Body of pancreas (tissue), 4 donors: ENCODE results near the gene MKRN1. TPM values are rescaled to one million over a fixed set of nuclear protein-coding genes. Genes with fewer than 3 reads are reported as not detected.
"Not testable (repeated sequence)": the region's sequence is repeated elsewhere in the genome, so short reads cannot be mapped to it uniquely, and the experiment has no call there.

ENCODE experiments used
- ATAC-seq: fragments of 150-250 bp; one replicate; pipeline ENCODE4 v1.9.1; 2016
- DNase-seq, 4 donors: peaks; one replicate each; pipeline ENCODE4 v3.0.0-alpha.2; 2019
- H3K27ac ChIP-seq, 4 donors: fragments of 200-600 bp; sonication (generic); 1 replicate in 3 of 4; 2 replicates in 1 of 4; pipeline versions ENCODE4 v1.5.1 to v1.6.1; 2016 to 2019; ENCODE audit warnings: mild to moderate bottlenecking in 1 of 4, mixed read lengths in 1 of 4, moderate library complexity in 1 of 4
- H3K27me3 ChIP-seq, 2 donors: fragments of 200-600 bp; sonication (generic); one replicate each; pipeline ENCODE4 v1.6.0; 2016; ENCODE audit warnings: mild to moderate bottlenecking in 1 of 2
- H3K36me3 ChIP-seq, 2 donors: fragments of 200-600 bp; sonication (generic); replicated peaks in 1 of 2; 2 replicates each; pipeline ENCODE4 v1.5.1; 2016; ENCODE audit warnings: low read depth in 2 of 2; ENCODE audit not compliant: insufficient read depth in 1 of 2
- H3K4me1 ChIP-seq: fragments of 200-600 bp; sonication (generic); one replicate; pipeline ENCODE4 v1.6.0; 2016
- H3K4me3 ChIP-seq, 2 donors: fragments of 200-600 bp; sonication (generic); 1 replicate in 1 of 2; 2 replicates in 1 of 2; pipeline ENCODE4 v1.5.1; 2016 to 2019
- H3K9me3 ChIP-seq, 3 donors: fragments of 200-600 bp; sonication (generic); 1 replicate in 2 of 3; 2 replicates in 1 of 3; pipeline ENCODE4 v1.5.1; 2016
- CTCF ChIP-seq, 7 experiments: fragments of 450-650 bp in 4 of 7; fragments of 200-600 bp in 3 of 7; sonication (generic) in 3 of 7; IDR thresholded peaks; one replicate each; pipeline ENCODE4 v1.5.1; 2016 to 2019; ENCODE audit warnings: antibody characterized with exemption in 7 of 7
- POLR2A ChIP-seq, 3 donors: fragments of 450-650 bp; IDR thresholded peaks; one replicate each; pipeline ENCODE4 v1.6.1; 2016; ENCODE audit warnings: antibody characterized with exemption in 3 of 3, mild to moderate bottlenecking in 2 of 3
- WGBS, 2 donors: methylation state at CpG; one replicate each; pipeline ENCODE4 v1.1.5; 2017; 5-methylcytosine and 5-hydroxymethylcytosine counted together
- intact Hi-C: fragments of 100-400 bp; cut with DNase I; formaldehyde crosslinking; loops from one replicate; pipeline ENCODE4 v1.15.1; 2023
- total RNA-seq, 2 donors: library from RNA; depleted of rRNA; stranded (reverse); fragments of >200 nt; gene quantifications; one replicate each; pipeline ENCODE4 v1.1.0, GENCODE V29; 2016

MKRN1 gene
- total RNA-seq, 2 donors from 2014 or later = 29.7 to 46.2 TPM

GRCh38 chr7:140509789-140510188 lies 30.5 kb upstream of the MKRN1 start:
- no peak for ATAC-seq
- TF ChIP-seq POLR2A (IDR thresholded peaks at IDR 0.05) (no peak), CTCF (IDR thresholded peaks at IDR 0.05) (no peak)
- no peaks in the 10 kb centered on the region for H3K36me3 ChIP-seq
- H3K4me3 ChIP-seq = no peak overlapping the region
- no peaks in the 10 kb centered on the region for H3K27me3 ChIP-seq
- WGBS, 2 donors = 59 to 61% methylated on average over 4 of the region's 5 CpGs
- H3K27ac ChIP-seq = no peak overlapping the region
- no peaks in the 10 kb centered on the region for H3K9me3 ChIP-seq
- peaks cover 19% of the 10 kb centered on the region for H3K4me1 ChIP-seq
- intact Hi-C loops = no loop called here
- DNase-seq = no peak

GRCh38 chr7:140507556-140507955 lies 28.3 kb upstream of the MKRN1 start:
- H3K27me3 ChIP-seq, H3K36me3 ChIP-seq, intact Hi-C loops, ATAC-seq, DNase-seq, H3K9me3 ChIP-seq, H3K4me3 ChIP-seq: not testable (repeated sequence)
- WGBS, 2 donors = 82 to 86% methylated on average over 5 to 6 of the region's 6 CpGs
- H3K27ac ChIP-seq = peak overlapping the region in 1 of 4 donors; percentile 10
- peaks cover 13% of the 10 kb centered on the region for H3K4me1 ChIP-seq

GRCh38 chr7:140506788-140507464 lies 27.6 kb upstream of the MKRN1 start:
- Histone ChIP-seq H3K36me3 (no peaks in the 10 kb centered on the region), H3K27me3 (no peaks in the 10 kb centered on the region), H3K9me3 (no peaks in the 10 kb centered on the region), H3K4me3 (no peak overlapping the region), H3K27ac (peak overlapping the region in 2 of 4 donors; percentile 10 to 24), H3K4me1 (peaks cover 15% of the 10 kb centered on the region)
- TF ChIP-seq CTCF (IDR thresholded peaks at IDR 0.05) (no peak), POLR2A (IDR thresholded peaks at IDR 0.05) (no peak)
- WGBS, 2 donors = 14 to 33% methylated on average over 2 to 5 of the region's 5 CpGs
- DNase-seq (peak; percentile 15 to 52 (median 41)), ATAC-seq (peak; percentile 33)
- intact Hi-C loops = no loop called here

GRCh38 chr7:140501966-140502365 lies 22.7 kb upstream of the MKRN1 start:
- ATAC-seq = peak; percentile 89
- 13 to 20% methylated on average over 4 of the region's 5 CpGs for WGBS, 2 donors
- TF ChIP-seq CTCF (IDR thresholded peaks at IDR 0.05) = peak in 4 of 7 experiments; percentile 20 to 25 (median 23)
- TF ChIP-seq POLR2A (IDR thresholded peaks at IDR 0.05) = no peak

GRCh38 chr7:140497807-140498206 lies 18.5 kb upstream of the MKRN1 start:
- H3K27ac ChIP-seq, DNase-seq, H3K4me1 ChIP-seq, H3K27me3 ChIP-seq, H3K36me3 ChIP-seq, ATAC-seq, H3K4me3 ChIP-seq, H3K9me3 ChIP-seq, intact Hi-C loops: not testable (repeated sequence)
- 97 to 98% methylated on average over 7 of the region's 7 CpGs for WGBS, 2 donors

More at GRCh38 chr7:140501966-140502365, 22.7 kb upstream of the MKRN1 start:
- H3K4me3 ChIP-seq = no peak overlapping the region
- H3K9me3 ChIP-seq = no peaks in the 10 kb centered on the region
- H3K27me3 ChIP-seq = no peaks in the 10 kb centered on the region
- H3K36me3 ChIP-seq = no peaks in the 10 kb centered on the region
- intact Hi-C loops = no loop called here
- H3K27ac ChIP-seq = peak overlapping the region in 3 of 4 donors; percentile 6 to 41 (median 28)
- DNase-seq = peak; percentile 62 to 83 (median 80)
- peaks cover 13% of the 10 kb centered on the region for H3K4me1 ChIP-seq
